Measurements from ENCODE around the gene ACOXL. TPM values are rescaled to one million over a fixed set of nuclear protein-coding genes. Genes with fewer than 3 reads are reported as not detected.

Gene ACOXL
- polyA plus RNA-seq, 6 donors from 2014 or later = not detected

DNA sequence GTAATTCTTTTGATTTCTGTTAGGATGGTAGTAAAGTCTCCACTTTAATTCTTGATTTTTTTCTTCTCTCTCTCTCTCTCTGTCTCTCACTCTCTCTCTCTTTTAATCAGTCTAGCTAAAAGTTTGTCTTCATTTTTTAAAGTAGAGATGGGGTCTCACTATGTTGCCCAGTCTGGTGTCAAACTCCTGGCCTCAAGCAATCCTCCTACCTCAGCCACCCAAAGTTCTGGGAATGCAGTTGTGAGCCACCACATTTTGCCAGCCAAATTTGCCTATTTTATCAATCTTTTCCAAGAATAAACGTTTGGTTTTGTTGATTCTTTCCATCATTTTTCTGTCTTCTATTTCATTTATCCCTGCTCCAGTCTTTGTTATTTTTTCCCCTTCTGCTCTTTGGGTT is 23.9 kb upstream of the ACOXL start:
- no peak overlapping the region for H3K4me3 Mint-ChIP-seq
- H3K9me3 Mint-ChIP-seq = no peaks in the 10 kb centered on the region
- no peak for DNase-seq
- peaks cover 27 to 42% (median 39%) of the 10 kb centered on the region in 3 donors for H3K27me3 Mint-ChIP-seq
- H3K27ac Mint-ChIP-seq = peak overlapping the region in 1 of 6 donors; percentile 50
- ATAC-seq (ENCODE audit: low read depth in 2 of 2) = no peak
- no peaks in the 10 kb centered on the region for H3K4me1 Mint-ChIP-seq
- H3K36me3 Mint-ChIP-seq = no peaks in the 10 kb centered on the region

DNA sequence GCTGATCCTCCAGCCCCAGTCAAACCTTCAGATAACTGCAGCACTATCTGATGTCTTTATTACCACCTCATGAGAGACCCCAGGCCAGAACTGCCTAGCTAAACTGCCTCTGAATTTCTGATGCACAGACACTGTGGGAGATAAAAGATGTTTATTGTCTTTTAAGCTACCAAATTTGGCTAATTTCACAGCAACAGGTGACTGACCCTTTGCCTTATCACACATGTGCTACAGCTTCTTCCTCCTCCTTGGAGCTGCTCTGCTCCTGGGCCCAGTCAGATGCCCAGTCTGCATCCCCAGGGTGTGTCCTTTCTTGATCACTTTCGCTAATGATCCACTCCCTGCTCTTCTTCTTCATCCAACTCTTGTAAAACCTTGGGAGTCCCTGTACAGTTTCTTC is 19.6 kb upstream of the ACOXL start:
- Mint-ChIP-seq H3K4me1 (no peaks in the 10 kb centered on the region), H3K4me3 (no peak overlapping the region), H3K36me3 (no peaks in the 10 kb centered on the region), H3K27me3 (peaks cover 49 to 69% (median 59%) of the 10 kb centered on the region in 3 donors), H3K9me3 (no peaks in the 10 kb centered on the region), H3K27ac (no peak overlapping the region)
- ATAC-seq (ENCODE audit: low read depth in 2 of 2) (no peak), DNase-seq (no peak)

DNA sequence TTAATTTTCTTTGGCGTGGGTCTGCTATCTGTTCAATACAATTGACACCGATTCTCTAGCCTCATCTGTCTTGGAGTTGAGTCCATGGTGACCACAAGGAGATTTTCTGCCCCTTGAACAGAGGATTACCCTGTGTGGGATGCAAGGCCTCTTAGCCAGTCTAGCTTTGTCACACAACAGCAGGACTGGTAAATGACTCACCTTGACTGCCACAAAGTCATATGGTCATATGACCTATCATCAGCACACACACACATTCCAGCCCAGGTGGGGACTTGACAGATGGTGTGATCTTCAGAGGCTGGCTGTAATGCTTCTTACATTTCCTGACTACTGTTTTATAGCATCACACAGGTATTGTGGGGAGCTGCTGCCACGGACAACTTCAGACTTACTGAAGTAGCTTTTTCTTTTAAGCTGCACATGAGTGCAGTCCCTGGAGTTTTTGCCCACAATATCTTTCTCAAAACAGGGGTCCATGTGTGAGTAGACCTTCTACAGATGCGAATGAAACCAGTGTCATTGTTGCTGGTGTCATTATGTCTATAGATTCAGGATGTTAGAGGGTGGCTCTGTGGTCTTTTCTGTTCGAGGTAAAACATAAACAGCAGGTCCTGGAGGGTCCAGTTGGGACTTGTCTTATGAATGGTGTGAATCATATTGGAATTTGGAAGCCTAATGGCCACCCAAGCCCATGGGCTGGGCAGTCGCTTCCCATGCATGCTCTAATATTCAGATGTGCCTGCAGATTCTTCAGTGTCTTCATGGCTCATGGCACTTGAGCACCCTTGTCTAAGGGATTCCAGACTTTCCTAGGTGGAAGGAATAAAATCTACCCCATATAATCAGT is 18.6 kb upstream of the ACOXL start:
- Mint-ChIP-seq H3K27ac (no peak overlapping the region), H3K27me3 (peaks cover 47 to 64% (median 49%) of the 10 kb centered on the region in 3 donors), H3K4me3 (no peak overlapping the region), H3K36me3 (no peaks in the 10 kb centered on the region), H3K4me1 (no peaks in the 10 kb centered on the region), H3K9me3 (no peaks in the 10 kb centered on the region)
- no peak for ATAC-seq (ENCODE audit: low read depth in 2 of 2)
- DNase-seq = no peak

DNA sequence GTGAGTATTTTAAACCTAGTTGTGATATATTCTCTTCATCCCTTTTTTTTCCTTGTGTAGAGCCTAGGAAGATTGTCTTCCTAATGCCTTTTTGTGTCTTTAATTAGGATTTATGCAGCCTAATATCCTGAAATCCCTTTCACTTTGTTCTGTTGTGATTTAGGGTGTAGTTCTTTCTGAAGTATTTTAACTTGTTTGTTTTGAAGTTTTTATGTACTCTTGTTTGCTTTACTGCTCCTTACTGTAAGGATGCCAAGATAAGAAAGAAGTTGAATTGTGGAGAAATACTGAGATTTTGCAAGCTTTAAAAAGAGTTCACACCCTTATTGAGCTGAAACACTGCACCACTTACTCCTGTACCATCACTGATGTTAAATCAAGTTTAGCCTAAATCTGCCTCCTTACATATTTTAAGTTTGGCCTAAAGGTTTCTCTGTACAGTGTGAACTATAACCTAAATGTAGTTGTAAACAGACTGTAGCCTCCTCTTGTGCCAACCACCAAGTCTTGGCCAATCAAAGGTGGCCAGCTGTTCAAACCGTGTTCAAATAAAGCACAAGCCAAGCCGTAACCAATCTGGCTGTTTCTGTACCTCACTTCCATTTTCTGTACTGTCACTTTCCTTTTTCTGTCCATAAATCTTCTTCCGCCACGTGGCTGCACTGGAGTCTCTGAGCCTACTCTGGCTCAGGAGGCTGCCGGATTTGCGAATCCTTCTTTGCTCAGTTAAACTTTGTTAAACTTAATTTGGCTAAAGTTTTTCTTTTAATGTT is 17.7 kb upstream of the ACOXL start:
- Mint-ChIP-seq H3K9me3 (no peaks in the 10 kb centered on the region), H3K4me1 (no peaks in the 10 kb centered on the region), H3K36me3 (no peaks in the 10 kb centered on the region), H3K4me3 (no peak overlapping the region), H3K27ac (no peak overlapping the region), H3K27me3 (peaks cover 42 to 61% (median 47%) of the 10 kb centered on the region in 3 donors)
- no peak for ATAC-seq (ENCODE audit: low read depth in 2 of 2)
- no peak for DNase-seq

DNA sequence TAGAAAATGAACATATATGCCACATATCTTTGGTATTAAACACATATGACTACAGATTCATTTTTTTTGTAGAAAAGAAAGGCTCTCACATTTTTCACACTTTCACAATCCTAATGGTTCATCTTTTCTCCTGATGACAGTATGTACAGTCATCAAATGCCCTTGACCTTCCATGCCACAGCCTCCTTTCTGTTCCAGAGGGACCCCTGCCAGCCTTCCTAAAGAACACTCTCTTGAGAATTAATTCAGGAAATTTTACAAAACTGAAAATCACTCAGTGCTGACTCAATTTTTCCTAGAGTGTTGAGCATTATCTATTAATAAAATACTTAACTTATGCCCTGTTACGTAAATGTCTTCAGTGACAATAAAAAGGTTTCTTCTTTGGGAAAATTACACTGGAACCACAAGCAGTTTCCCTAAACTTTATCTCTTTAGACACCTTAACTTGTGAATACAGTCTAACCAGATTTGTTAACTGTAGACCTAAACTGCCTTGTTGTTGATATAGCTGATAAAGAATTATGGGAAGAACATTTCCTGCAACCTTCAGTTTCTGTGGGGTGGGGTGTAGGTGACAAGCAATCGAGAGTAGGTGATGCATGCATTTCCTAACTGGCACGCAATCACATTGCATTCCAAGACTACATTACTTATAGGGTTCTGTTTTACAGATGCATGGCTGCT is 15.3 kb upstream of the ACOXL start:
- no peaks in the 10 kb centered on the region for H3K36me3 Mint-ChIP-seq

DNA sequence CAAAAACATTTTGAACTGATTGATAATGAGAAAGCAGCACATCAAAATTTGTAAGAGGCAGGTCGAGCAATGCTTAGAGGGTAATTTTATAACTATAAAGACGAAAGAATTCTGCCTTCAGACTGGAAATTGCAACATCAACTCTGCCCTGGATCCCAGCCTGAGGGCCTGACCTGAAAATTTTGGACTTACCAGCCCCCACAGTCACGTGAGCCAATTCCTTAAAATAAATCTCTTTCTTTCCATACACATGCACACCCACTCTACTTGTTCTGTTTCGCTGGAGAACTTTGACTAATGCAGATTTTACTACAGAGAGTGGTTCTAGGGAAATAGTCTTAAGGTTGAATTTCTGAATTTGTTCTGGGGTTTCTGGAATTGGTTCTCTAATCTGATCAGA is 14.6 kb upstream of the ACOXL start:
- H3K9me3 Mint-ChIP-seq = no peaks in the 10 kb centered on the region
- H3K27ac Mint-ChIP-seq = no peak overlapping the region
- ATAC-seq (ENCODE audit: low read depth in 2 of 2) (no peak), DNase-seq (no peak)
- peaks cover 45 to 51% (median 51%) of the 10 kb centered on the region in 3 donors for H3K27me3 Mint-ChIP-seq
- H3K36me3 Mint-ChIP-seq = no peaks in the 10 kb centered on the region
- no peak overlapping the region for H3K4me3 Mint-ChIP-seq
- H3K4me1 Mint-ChIP-seq = no peaks in the 10 kb centered on the region

More for the DNA sequence above, 15.3 kb upstream of the ACOXL start:
- DNase-seq (no peak), ATAC-seq (ENCODE audit: low read depth in 2 of 2) (no peak)
- H3K4me1 Mint-ChIP-seq = no peaks in the 10 kb centered on the region
- no peak overlapping the region for H3K27ac Mint-ChIP-seq
- H3K27me3 Mint-ChIP-seq = peaks cover 51 to 58% (median 52%) of the 10 kb centered on the region in 3 donors
- H3K9me3 Mint-ChIP-seq = no peaks in the 10 kb centered on the region
- no peak overlapping the region for H3K4me3 Mint-ChIP-seq

DNA sequence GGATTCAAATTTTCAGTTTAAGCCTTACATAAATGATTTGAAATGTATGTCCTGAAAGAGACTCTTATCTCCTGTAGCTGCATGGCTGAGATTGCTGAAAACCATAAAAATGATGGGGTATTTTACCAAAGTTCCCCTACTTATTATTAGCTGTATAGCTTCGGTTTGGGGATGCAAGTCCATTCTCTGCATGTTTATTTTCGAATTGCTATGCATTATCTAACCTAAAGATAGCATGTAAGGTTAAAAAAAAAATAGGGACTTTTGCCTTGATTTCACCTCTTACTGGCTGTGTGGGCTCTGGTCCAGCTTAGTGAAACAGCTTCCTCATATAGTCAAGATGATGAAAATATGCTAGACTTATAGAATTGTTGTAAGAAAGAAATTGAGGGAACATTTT is 14.0 kb upstream of the ACOXL start:
- ATAC-seq (ENCODE audit: low read depth in 2 of 2) (no peak), DNase-seq (no peak)
- no peaks in the 10 kb centered on the region for H3K4me1 Mint-ChIP-seq
- H3K27me3 Mint-ChIP-seq = peaks cover 39 to 47% (median 45%) of the 10 kb centered on the region in 3 donors
- no peaks in the 10 kb centered on the region for H3K9me3 Mint-ChIP-seq
- H3K4me3 Mint-ChIP-seq = no peak overlapping the region
- H3K36me3 Mint-ChIP-seq = no peaks in the 10 kb centered on the region
- H3K27ac Mint-ChIP-seq = no peak overlapping the region

DNA sequence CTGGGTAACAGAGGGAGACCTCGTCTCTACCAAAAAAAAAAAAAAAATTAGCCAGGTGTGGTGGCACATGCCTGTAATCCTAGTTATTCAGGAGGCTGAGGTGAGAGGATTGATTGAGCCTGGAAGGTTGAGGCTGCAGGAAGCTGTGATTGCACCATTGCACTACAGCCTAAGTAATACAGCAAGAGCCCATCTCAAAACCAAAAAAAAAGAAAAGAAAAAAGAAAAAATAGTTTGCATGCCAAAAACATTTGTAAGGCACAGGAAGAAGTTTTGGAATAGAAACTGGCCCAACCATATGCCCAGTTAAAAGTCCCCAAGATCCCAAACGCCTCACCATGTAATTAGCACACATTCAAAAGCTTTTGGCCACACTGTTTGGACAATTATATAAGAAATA is 13.4 kb upstream of the ACOXL start:
- H3K4me3 Mint-ChIP-seq = no peak overlapping the region
- H3K9me3 Mint-ChIP-seq = no peaks in the 10 kb centered on the region
- DNase-seq (no peak), ATAC-seq (ENCODE audit: low read depth in 2 of 2) (no peak)
- H3K27ac Mint-ChIP-seq = no peak overlapping the region
- no peaks in the 10 kb centered on the region for H3K36me3 Mint-ChIP-seq
- peaks cover 43 to 48% (median 45%) of the 10 kb centered on the region in 3 donors for H3K27me3 Mint-ChIP-seq
- no peaks in the 10 kb centered on the region for H3K4me1 Mint-ChIP-seq

DNA sequence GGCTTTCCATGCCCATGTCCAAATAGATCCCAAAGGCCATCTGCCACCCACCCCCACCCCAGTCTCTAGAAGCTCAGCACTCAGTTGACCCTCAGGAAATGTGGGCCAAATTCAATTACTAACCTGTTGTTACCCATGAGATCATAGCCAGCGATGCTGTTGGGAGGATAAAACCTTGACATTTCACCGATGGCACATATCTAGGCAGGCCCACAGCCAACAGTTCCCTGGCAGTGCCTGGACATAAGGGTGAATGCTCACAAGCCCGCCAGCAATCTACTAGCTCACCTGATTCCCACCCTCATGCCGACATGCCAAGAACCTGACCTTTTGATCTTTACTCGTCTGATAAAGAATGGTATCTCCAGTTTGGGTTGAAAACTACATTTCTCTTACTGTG is 11.8 kb upstream of the ACOXL start:
- no peaks in the 10 kb centered on the region for H3K4me1 Mint-ChIP-seq
- H3K27ac Mint-ChIP-seq = no peak overlapping the region
- DNase-seq (no peak), ATAC-seq (ENCODE audit: low read depth in 2 of 2) (no peak)
- peaks cover 36 to 51% (median 48%) of the 10 kb centered on the region in 3 donors for H3K27me3 Mint-ChIP-seq
- H3K9me3 Mint-ChIP-seq = no peaks in the 10 kb centered on the region
- no peak overlapping the region for H3K4me3 Mint-ChIP-seq
- H3K36me3 Mint-ChIP-seq = no peaks in the 10 kb centered on the region

DNA sequence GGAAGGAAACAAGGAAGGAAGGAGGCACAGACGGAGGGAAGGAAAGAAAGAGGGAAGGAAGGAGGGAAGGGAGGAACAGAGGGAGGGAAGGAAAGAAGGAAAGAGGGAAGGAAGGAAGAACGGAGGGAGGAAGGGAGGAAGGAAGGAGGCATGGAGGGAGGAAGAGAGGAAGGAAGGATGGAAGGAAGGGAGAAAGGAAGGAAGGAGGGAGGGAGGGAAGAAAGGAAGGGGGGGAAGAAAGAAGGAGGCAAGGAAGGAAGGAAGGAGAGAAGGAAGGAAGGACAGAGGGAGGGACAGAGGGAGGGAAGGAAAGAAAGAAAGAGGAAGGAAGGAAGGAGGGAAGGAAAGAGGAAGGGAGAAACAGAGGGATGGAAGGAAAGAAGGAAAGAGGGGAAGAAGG is 7.6 kb upstream of the ACOXL start:
- H3K9me3 Mint-ChIP-seq = no peaks in the 10 kb centered on the region
- no peak for DNase-seq
- H3K27me3 Mint-ChIP-seq = peaks cover 29 to 51% (median 47%) of the 10 kb centered on the region in 3 donors
- peak overlapping the region in 1 of 6 donors; percentile 72 for H3K27ac Mint-ChIP-seq
- no peaks in the 10 kb centered on the region for H3K36me3 Mint-ChIP-seq
- ATAC-seq (ENCODE audit: low read depth in 2 of 2) = no peak
- H3K4me1 Mint-ChIP-seq = no peaks in the 10 kb centered on the region
- H3K4me3 Mint-ChIP-seq = no peak overlapping the region

DNA sequence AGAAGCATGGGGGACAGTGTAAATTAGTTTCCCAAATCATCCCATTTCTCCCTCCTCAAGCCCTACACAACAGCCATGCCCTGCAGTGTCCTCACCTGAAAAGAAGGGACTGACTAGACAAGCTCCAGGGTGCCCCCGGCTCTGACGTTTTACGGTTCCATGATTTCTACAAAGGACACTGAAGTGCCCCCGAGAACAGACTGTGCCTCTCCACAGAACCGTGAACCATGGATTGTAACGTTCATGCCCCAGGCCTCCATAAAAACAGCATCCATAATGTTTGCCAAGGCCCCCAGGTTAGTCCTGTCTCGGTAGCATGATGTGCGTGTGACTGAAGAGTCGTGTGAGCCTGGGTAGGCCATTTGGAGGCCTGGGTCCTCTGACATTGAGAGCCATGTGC is 7.0 kb upstream of the ACOXL start:
- Mint-ChIP-seq H3K9me3 (no peaks in the 10 kb centered on the region), H3K4me3 (no peak overlapping the region), H3K36me3 (no peaks in the 10 kb centered on the region), H3K27ac (no peak overlapping the region), H3K4me1 (no peaks in the 10 kb centered on the region), H3K27me3 (peaks cover 23 to 51% (median 45%) of the 10 kb centered on the region in 3 donors)
- DNase-seq (no peak), ATAC-seq (ENCODE audit: low read depth in 2 of 2) (no peak)

DNA sequence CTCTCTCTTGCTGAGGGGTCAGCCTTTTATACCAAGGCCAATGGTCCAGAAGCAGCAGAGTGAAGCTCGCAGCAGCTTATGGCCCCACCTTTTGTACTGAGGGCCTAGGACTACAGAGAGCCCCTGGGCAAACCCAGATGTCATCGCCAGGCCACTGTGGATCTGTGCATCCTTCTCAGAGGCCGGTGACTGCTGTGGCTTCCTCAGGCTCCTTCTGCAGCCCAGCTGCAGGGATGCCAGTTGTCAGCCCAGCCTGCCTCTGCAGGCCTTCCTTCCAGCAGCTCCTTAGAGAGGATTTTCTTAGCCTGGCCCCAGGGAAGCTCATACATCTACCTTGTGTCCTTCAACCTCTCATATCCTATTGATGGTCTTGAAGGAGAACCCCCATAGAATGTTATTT is 6.5 kb upstream of the ACOXL start:
- ATAC-seq (ENCODE audit: low read depth in 2 of 2) (no peak), DNase-seq (no peak)
- H3K4me3 Mint-ChIP-seq = no peak overlapping the region
- H3K27me3 Mint-ChIP-seq = peaks cover 22 to 55% (median 46%) of the 10 kb centered on the region in 3 donors
- H3K27ac Mint-ChIP-seq = no peak overlapping the region
- peaks cover 0 to 2% (median 1%) of the 10 kb centered on the region in 3 donors for H3K4me1 Mint-ChIP-seq
- H3K9me3 Mint-ChIP-seq = no peaks in the 10 kb centered on the region
- H3K36me3 Mint-ChIP-seq = no peaks in the 10 kb centered on the region

DNA sequence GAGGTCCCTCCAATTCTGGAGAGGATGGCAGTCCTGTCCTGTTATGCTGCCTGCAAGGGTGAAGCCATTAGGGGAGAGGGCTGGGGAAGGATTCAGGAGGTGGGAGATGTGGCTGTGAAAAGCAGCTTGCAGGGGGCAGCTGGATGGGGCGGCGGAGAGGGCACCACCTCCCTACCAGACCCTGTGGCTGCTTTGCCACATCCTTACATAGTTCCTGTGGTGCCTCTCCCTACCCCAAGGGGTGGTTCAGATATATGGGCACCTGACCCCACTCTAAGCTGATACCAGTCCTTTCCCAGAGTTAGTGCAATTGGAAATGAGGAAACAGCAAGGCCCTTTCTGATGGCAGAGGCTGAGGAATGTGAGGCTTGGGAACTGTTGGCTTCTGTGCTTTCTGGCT is 6.1 kb upstream of the ACOXL start:
- no peaks in the 10 kb centered on the region for H3K9me3 Mint-ChIP-seq
- no peak overlapping the region for H3K27ac Mint-ChIP-seq
- ATAC-seq (ENCODE audit: low read depth in 2 of 2) (no peak), DNase-seq (no peak)
- H3K4me3 Mint-ChIP-seq = no peak overlapping the region
- H3K4me1 Mint-ChIP-seq = peaks cover 0 to 7% (median 6%) of the 10 kb centered on the region in 3 donors
- H3K36me3 Mint-ChIP-seq = no peaks in the 10 kb centered on the region
- H3K27me3 Mint-ChIP-seq = peaks cover 22 to 59% (median 46%) of the 10 kb centered on the region in 3 donors
